Measurements from ENCODE around the gene PAQR8.

Gene PAQR8

GRCh38 chr6:52400313-52401041 lies 38.5 kb downstream of the PAQR8 start:
- no peaks in the 10 kb centered on the region for H4K20me1 ChIP-seq (ENCODE audit: insufficient read depth, low read length)
- H3K4me3 ChIP-seq (ENCODE audit: low read length) = no peak overlapping the region
- H3K9me3 ChIP-seq (replicated peaks; ENCODE audit: insufficient read depth, low read length) = no peaks in the 10 kb centered on the region
- peaks cover 17% of the 10 kb centered on the region for H3K4me1 ChIP-seq (ENCODE audit: low read length)
- no peak for DNase-seq
- H3K9me2 ChIP-seq (replicated peaks; ENCODE audit: insufficient read depth, low read length) = no peaks in the 10 kb centered on the region
- no peaks in the 10 kb centered on the region for H3K36me3 ChIP-seq (replicated peaks; ENCODE audit: insufficient read depth, low read length)
- TF ChIP-seq, protein P1, sequence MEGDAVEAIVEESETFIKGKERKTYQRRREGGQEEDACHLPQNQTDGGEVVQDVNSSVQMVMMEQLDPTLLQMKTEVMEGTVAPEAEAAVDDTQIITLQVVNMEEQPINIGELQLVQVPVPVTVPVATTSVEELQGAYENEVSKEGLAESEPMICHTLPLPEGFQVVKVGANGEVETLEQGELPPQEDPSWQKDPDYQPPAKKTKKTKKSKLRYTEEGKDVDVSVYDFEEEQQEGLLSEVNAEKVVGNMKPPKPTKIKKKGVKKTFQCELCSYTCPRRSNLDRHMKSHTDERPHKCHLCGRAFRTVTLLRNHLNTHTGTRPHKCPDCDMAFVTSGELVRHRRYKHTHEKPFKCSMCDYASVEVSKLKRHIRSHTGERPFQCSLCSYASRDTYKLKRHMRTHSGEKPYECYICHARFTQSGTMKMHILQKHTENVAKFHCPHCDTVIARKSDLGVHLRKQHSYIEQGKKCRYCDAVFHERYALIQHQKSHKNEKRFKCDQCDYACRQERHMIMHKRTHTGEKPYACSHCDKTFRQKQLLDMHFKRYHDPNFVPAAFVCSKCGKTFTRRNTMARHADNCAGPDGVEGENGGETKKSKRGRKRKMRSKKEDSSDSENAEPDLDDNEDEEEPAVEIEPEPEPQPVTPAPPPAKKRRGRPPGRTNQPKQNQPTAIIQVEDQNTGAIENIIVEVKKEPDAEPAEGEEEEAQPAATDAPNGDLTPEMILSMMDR (IDR thresholded peaks at IDR 0.05; ENCODE audit: low read length) = no peak
- no peak for TF ChIP-seq EZH2phosphoT487 (IDR thresholded peaks at IDR 0.05; ENCODE audit: low read length)
- no peak for TF ChIP-seq EZH2 (optimal IDR thresholded peaks at IDR 0.05; ENCODE audit: low read depth, low read length)
- H3K27ac ChIP-seq (ENCODE audit: low read length) = no peak overlapping the region
- peaks cover 6% of the 10 kb centered on the region; the same call in 1 of the 2 replicates for H3K27me3 ChIP-seq (replicated peaks; ENCODE audit: insufficient read depth, low read length)
- no peaks in the 10 kb centered on the region for H3K79me2 ChIP-seq (ENCODE audit: low read length)
- peaks cover 7% of the 10 kb centered on the region; the same call in 1 of the 2 replicates for H3F3A ChIP-seq (ENCODE audit: insufficient read depth, low read length)
- H3K4me2 ChIP-seq (ENCODE audit: low read depth, low read length) = no peak overlapping the region
- H3K9ac ChIP-seq (ENCODE audit: low read length) = no peak overlapping the region
- no peak overlapping the region for H2AFZ ChIP-seq (ENCODE audit: low read length)

DNA sequence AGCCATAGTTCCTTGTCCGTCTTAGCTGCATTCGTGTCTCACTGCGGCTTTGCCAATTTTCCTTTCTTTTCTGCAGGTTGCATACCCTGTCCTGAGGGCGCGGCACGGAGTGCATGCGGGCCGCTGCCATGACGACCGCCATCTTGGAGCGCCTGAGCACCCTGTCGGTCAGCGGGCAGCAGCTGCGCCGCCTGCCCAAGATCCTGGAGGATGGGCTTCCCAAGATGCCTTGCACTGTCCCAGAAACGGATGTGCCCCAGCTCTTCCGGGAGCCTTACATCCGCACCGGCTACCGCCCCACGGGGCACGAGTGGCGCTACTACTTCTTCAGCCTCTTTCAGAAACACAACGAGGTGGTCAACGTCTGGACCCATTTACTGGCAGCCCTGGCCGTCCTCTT lies 41.1 kb downstream of the PAQR8 start:
- no peak overlapping the region for H3K4me3 ChIP-seq (ENCODE audit: low read length)
- no peaks in the 10 kb centered on the region for H3K27me3 ChIP-seq (replicated peaks; ENCODE audit: insufficient read depth, low read length)
- H3K4me1 ChIP-seq (ENCODE audit: low read length) = 0 out of 2 replicates have a peak, but pooled peaks cover 4% of the 10 kb centered on the region
- H3K4me2 ChIP-seq (ENCODE audit: low read depth, low read length) = no peak overlapping the region
- DNase-seq = no peak
- H2AFZ ChIP-seq (ENCODE audit: low read length) = no peak overlapping the region
- H3K79me2 ChIP-seq (ENCODE audit: low read length) = no peaks in the 10 kb centered on the region
- no peaks in the 10 kb centered on the region for H3F3A ChIP-seq (ENCODE audit: insufficient read depth, low read length)
- H3K9ac ChIP-seq (ENCODE audit: low read length) = no peak overlapping the region
- H3K9me2 ChIP-seq (replicated peaks; ENCODE audit: insufficient read depth, low read length) = no peaks in the 10 kb centered on the region
- H4K20me1 ChIP-seq (ENCODE audit: insufficient read depth, low read length) = no peaks in the 10 kb centered on the region
- TF ChIP-seq, protein P1 (IDR thresholded peaks at IDR 0.05; ENCODE audit: low read length) = no peak
- TF ChIP-seq EZH2 (optimal IDR thresholded peaks at IDR 0.05; ENCODE audit: low read depth, low read length) = no peak
- no peak for TF ChIP-seq EZH2phosphoT487 (IDR thresholded peaks at IDR 0.05; ENCODE audit: low read length)
- no peaks in the 10 kb centered on the region for H3K9me3 ChIP-seq (replicated peaks; ENCODE audit: insufficient read depth, low read length)
- no peaks in the 10 kb centered on the region for H3K36me3 ChIP-seq (replicated peaks; ENCODE audit: insufficient read depth, low read length)
- no peak overlapping the region for H3K27ac ChIP-seq (ENCODE audit: low read length)

DNA sequence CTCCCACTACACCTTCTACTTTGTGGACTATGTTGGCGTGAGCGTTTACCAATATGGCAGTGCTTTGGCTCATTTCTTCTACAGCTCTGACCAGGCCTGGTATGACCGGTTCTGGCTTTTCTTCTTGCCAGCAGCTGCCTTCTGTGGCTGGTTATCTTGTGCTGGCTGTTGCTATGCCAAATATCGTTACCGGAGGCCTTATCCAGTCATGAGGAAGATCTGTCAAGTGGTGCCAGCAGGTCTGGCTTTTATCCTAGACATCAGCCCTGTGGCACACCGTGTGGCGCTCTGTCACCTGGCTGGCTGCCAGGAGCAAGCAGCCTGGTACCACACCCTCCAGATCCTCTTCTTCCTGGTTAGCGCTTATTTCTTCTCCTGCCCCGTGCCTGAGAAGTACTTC lies 41.7 kb downstream of the PAQR8 start:
- no peaks in the 10 kb centered on the region for H3K9me3 ChIP-seq (replicated peaks; ENCODE audit: insufficient read depth, low read length)
- no peaks in the 10 kb centered on the region for H4K20me1 ChIP-seq (ENCODE audit: insufficient read depth, low read length)
- no peak overlapping the region for H2AFZ ChIP-seq (ENCODE audit: low read length)
- TF ChIP-seq EZH2phosphoT487 (IDR thresholded peaks at IDR 0.05; ENCODE audit: low read length) (no peak), EZH2 (optimal IDR thresholded peaks at IDR 0.05; ENCODE audit: low read depth, low read length) (no peak)
- TF ChIP-seq, protein P1 (IDR thresholded peaks at IDR 0.05; ENCODE audit: low read length) = no peak
- DNase-seq = no peak
- H3K4me3 ChIP-seq (ENCODE audit: low read length) = no peak overlapping the region
- no peak overlapping the region for H3K9ac ChIP-seq (ENCODE audit: low read length)
- H3K36me3 ChIP-seq (replicated peaks; ENCODE audit: insufficient read depth, low read length) = no peaks in the 10 kb centered on the region
- H3K27ac ChIP-seq (ENCODE audit: low read length) = no peak overlapping the region
- no peaks in the 10 kb centered on the region for H3K27me3 ChIP-seq (replicated peaks; ENCODE audit: insufficient read depth, low read length)
- H3K9me2 ChIP-seq (replicated peaks; ENCODE audit: insufficient read depth, low read length) = no peaks in the 10 kb centered on the region
- no peak overlapping the region for H3K4me2 ChIP-seq (ENCODE audit: low read depth, low read length)
- no peaks in the 10 kb centered on the region for H3F3A ChIP-seq (ENCODE audit: insufficient read depth, low read length)
- H3K4me1 ChIP-seq (ENCODE audit: low read length) = 0 out of 2 replicates have a peak, but pooled peaks cover 4% of the 10 kb centered on the region
- no peaks in the 10 kb centered on the region for H3K79me2 ChIP-seq (ENCODE audit: low read length)
